Uterine smooth muscle cell (primary cell): ENCODE results near the gene CLDN7. TPM values are rescaled to one million over a fixed set of nuclear protein-coding genes. Genes with fewer than 3 reads are reported as not detected.

Experiments used
- total RNA-seq: library from RNA; depleted of rRNA; stranded (reverse); fragments of >200 nt; gene quantifications from 2 replicates; pipeline ENCODE4 v1.2.3, GENCODE V29; 2014

The CLDN7 gene
- 2.1 and 4.5 TPM in 2 replicates for total RNA-seq

DNA sequence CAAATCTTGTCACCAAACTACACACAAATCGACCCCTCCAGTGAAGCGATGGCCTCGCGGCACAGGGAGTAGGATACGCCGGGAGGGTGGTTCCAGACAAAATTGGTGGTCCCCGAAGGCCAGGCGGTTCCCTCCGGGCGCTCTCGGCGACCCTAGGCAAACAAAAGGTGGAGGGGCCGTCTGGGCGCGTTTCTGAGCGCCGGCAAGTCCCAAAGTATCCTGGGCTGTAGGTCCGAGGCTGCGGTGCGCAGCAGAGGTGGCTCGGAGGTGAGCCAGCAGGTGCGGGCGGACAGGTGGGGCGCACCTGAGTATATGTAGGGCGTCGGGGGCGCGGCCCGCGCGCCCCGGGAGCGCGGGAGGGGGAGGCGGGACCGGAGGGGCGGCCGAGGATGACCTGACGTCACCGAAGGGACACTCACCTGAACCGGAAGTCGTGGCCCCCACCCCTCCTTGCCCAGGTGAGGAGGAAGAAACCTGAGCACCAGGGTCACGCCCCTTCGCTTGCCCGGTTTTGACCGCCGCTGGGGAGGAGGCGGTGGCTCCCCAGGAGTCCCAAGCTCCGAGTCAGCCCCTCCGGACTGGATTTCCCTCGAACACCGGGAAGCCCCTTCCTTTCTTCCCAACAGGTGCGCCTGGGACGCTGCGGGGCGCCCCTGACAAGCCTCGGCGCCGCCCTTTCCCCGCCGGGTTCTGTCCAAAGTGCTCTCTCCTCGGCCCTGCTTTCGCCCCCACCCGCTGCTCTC, at the start of gene CLDN7:
Gene CLDN7 (minus strand): TSS at position 287 of the 743 bp plus-strand sequence. CDS start 435 bp downstream, outside the sequence.

DNA sequence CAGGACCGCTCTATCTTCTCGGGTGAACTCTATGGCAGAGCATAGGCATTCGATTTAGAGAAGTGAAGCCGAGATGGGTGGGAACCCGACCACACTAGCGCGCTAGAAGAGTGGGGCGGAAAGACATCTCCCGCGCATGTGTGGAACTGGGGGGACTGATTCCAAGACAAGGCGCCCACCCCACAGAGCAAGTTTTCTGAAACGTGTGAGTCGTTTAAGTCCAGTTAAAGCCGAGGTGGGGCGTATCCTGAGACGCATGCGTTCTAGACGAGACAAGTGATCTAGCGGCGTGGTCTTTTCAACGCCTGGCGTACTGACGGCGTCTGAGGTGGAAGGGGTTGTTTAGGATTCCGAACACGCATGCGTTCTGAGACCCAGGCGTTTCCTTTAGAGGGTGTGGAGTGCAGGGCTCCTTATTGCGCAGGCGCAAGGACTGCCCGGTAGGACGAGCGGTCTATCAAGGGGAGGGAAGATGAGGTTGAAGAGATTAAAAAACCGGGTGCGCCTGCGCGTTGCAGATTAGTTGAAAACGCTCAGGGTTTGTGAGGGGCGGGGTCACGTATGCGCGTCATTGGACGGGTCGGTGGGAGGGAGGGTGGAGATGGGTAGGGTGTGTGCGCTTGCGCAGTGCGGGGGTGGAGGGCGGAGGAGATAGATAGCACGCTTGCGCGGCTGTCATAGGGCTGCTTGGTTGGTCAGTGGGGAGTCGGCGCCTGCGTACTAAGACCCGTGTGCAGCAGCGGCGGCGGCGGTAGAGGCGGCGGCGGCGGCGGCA, 44.8 kb upstream of the CLDN7 start, which contains the start of gene EIF5A:
Gene EIF5A (plus strand): TSS at position 718 of the 775 bp plus-strand sequence. CDS start 2,008 bp downstream, outside the sequence.

DNA sequence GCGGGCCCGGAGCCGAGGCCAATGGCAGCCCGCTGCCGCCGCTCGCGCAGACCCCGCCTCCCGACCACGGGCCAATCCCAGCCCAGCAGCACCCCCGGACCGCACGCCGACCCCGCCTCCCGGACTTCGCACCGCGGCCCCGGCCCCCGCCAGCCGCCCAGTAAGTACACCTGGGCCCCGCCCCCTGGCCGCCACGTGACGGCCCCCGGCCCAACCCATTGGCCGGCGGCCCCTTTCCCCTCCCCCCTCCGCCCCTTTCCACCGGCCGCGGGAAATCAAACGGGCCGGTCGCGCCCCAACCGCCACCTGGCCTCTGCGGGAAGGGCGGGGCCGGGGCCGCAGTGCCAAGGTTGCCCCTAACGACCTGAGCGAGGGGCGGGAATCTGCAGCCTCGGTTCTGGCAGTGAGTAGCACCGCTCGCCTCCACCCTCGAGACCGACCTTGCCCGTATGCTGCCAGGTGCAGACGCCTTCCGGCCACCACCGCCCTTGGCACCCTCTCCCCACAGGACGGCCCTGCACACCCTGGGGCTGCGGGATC, 32.4 kb upstream of the CLDN7 start, which contains the start of gene YBX2:
Gene YBX2 (minus strand): TSS at position 26 of the 540 bp plus-strand sequence. CDS start 139 bp downstream, outside the sequence.

GRCh38 chr17:7281074-7281952, 19.0 kb upstream of the CLDN7 start, which contains the start of gene SLC2A4:
TSS of gene SLC2A4 (plus strand) at chr17:7281718. CDS start at chr17:7281935, 217 bp downstream.

GRCh38 chr17:7252176-7253043, 9.9 kb downstream of the CLDN7 start, which contains the start of gene ELP5:
TSS of gene ELP5 (plus strand) at chr17:7252215. CDS start at chr17:7252551, 336 bp downstream.

GRCh38 chr17:7251661-7252175, 10.6 kb downstream of the CLDN7 start, which contains the start of gene CTDNEP1:
TSS of gene CTDNEP1 (minus strand) at chr17:7251734. CDS start at chr17:7251296, 438 bp downstream.

GRCh38 chr17:7241783-7242716, 20.2 kb downstream of the CLDN7 start, which contains the start of gene GABARAP:
TSS of gene GABARAP (minus strand) at chr17:7242449. CDS start at chr17:7242330, 119 bp downstream.

DNA sequence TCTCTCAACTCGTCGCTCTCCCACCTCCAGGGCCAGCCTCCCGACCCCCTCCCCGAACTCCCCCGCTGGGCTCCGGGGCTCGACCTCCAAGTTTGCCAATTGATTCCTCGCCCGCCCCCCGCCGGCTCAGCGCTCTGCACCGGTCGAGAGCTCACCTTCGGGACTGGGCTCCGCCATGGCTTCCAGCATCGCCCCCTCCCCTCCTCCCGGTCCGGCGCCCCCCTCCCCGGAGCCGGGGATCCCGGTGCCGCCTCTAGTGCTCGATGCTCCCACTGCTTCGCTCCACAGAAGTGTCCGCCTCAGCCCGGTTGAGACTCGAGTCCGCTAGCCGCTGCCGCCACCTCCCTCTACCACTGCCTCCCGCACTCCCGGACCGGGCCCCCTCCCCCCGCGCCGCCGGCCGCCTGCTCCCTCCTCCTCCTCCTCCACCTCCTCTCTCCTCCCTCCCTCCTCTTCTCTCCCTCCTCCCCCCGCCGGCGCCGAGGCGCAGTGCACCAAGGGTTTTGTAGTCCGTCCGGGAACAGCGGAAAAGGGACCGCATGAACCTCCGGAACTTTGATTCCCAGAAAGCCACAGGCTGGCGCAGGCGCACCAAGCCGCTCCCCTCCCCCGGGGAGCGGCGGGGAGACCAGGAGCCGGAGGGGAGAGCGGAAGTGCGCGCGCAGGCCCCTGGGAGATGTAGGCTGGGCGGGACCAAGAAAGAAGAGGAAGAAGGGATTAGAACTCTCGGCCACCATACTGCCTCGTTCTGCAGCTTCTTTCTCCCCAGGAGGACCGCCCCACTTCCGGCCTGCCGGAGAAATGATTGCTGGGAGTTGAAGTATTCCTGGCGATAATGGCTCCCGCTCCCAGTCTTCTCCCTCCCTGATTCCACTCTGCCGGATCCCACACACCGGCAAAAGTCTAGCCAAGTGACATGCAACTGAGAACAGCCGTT, 22.9 kb downstream of the CLDN7 start, which contains the start of gene PHF23:
Gene PHF23 (minus strand): TSS at position 367 of the 937 bp plus-strand sequence. CDS start 178 bp downstream, at position 189.

GRCh38 chr17:7234083-7234951, 28.0 kb downstream of the CLDN7 start, which contains the start of gene DVL2:
TSS of gene DVL2 (minus strand) at chr17:7234517. CDS start at chr17:7234262, 255 bp downstream.

GRCh38 chr17:7219812-7220592, 42.3 kb downstream of the CLDN7 start, which contains the start of the genes ACADVL and DLG4:
TSS of gene ACADVL (plus strand) at chr17:7219938. CDS start at chr17:7219985, 47 bp downstream.
TSS of gene DLG4 (minus strand) at chr17:7219836.

Other genes starting within 250 kb of the CLDN7 start
- 22.7 and 29.7 TPM in 2 replicates for gene RNASEK, start 249.9 kb downstream of the CLDN7 start, total RNA-seq
- 0.11 and 0.50 TPM in 2 replicates for gene BCL6B, start 239.4 kb downstream of the CLDN7 start, total RNA-seq
- gene SLC16A13, start 226.5 kb downstream of the CLDN7 start, total RNA-seq = 1.00 and 1.7 TPM in 2 replicates
- 0.11 and 0.12 TPM in 2 replicates for gene SLC16A11, start 218.4 kb downstream of the CLDN7 start, total RNA-seq
- not detected in 2 replicates for gene CLEC10A, start 182.2 kb downstream of the CLDN7 start, total RNA-seq
- not detected in 2 replicates for gene ASGR2, start 147.7 kb downstream of the CLDN7 start, total RNA-seq
- 1.3 and 1.4 TPM in 2 replicates for gene ASGR1, start 83.1 kb downstream of the CLDN7 start, total RNA-seq
- gene DLG4, start 42.6 kb downstream of the CLDN7 start, total RNA-seq = 15.9 and 19.2 TPM in 2 replicates
- 162 and 238 TPM in 2 replicates for gene ACADVL, start 42.5 kb downstream of the CLDN7 start, total RNA-seq
- gene DVL2, start 28.0 kb downstream of the CLDN7 start, total RNA-seq = 95.3 and 99.5 TPM in 2 replicates
- 42.5 and 45.5 TPM in 2 replicates for gene PHF23, start 23.0 kb downstream of the CLDN7 start, total RNA-seq
- 74.6 and 149 TPM in 2 replicates for gene GABARAP, start 20.0 kb downstream of the CLDN7 start, total RNA-seq
- 25.7 and 27.9 TPM in 2 replicates for gene CTDNEP1, start 10.7 kb downstream of the CLDN7 start, total RNA-seq
- gene ELP5, start 10.3 kb downstream of the CLDN7 start, total RNA-seq = 33.0 and 35.5 TPM in 2 replicates
- gene SLC2A4, start 19.2 kb upstream of the CLDN7 start, total RNA-seq = under 0.01 TPM in 2 replicates
- under 0.01 TPM in 2 replicates for gene YBX2, start 32.2 kb upstream of the CLDN7 start, total RNA-seq
- 450 and 1,318 TPM in 2 replicates for gene EIF5A, start 45.1 kb upstream of the CLDN7 start, total RNA-seq
- gene GPS2, start 52.9 kb upstream of the CLDN7 start, total RNA-seq = 34.6 and 43.2 TPM in 2 replicates
- gene NEURL4, start 66.9 kb upstream of the CLDN7 start, total RNA-seq = 24.0 and 32.6 TPM in 2 replicates
- 2.4 and 5.7 TPM in 2 replicates for gene ACAP1, start 74.1 kb upstream of the CLDN7 start, total RNA-seq
- gene KCTD11, start 89.7 kb upstream of the CLDN7 start, total RNA-seq = 6.5 and 9.4 TPM in 2 replicates
- not detected in 2 replicates for gene TMEM95, start 92.7 kb upstream of the CLDN7 start, total RNA-seq
- under 0.01 and 0.66 TPM in 2 replicates for gene TNK1, start 118.6 kb upstream of the CLDN7 start, total RNA-seq
- gene PLSCR3, start 132.0 kb upstream of the CLDN7 start, total RNA-seq = 11.4 and 20.5 TPM in 2 replicates
- 69.7 and 102 TPM in 2 replicates for gene TMEM256, start 141.6 kb upstream of the CLDN7 start, total RNA-seq
- 8.2 and 10.7 TPM in 2 replicates for gene NLGN2, start 145.4 kb upstream of the CLDN7 start, total RNA-seq
- gene SPEM1, start 157.8 kb upstream of the CLDN7 start, total RNA-seq = not detected in 2 replicates
- gene SPEM2, start 163.1 kb upstream of the CLDN7 start, total RNA-seq = not detected in 2 replicates
- gene SPEM3, start 166.4 kb upstream of the CLDN7 start, total RNA-seq = not detected in 2 replicates
- gene TMEM102, start 173.0 kb upstream of the CLDN7 start, total RNA-seq = 1.2 and 2.2 TPM in 2 replicates
- 0.77 and 1.7 TPM in 2 replicates for gene FGF11, start 177.0 kb upstream of the CLDN7 start, total RNA-seq
- 3.4 and 6.6 TPM in 2 replicates for gene CHRNB1, start 182.6 kb upstream of the CLDN7 start, total RNA-seq
- 14.8 and 24.1 TPM in 2 replicates for gene ZBTB4, start 217.2 kb upstream of the CLDN7 start, total RNA-seq
- gene SLC35G6, start 219.0 kb upstream of the CLDN7 start, total RNA-seq = not detected in 2 replicates
- 90.6 and 114 TPM in 2 replicates for gene POLR2A, start 221.9 kb upstream of the CLDN7 start, total RNA-seq